ENCODE measurements around the gene INTS14.
"Not testable (repeated sequence)": the region's sequence is repeated elsewhere in the genome, so short reads cannot be mapped to it uniquely, and the experiment has no call there.

The INTS14 gene

GRCh38 chr15:65630760-65631159 is 19.8 kb upstream of the INTS14 start:
- DNase-seq: no peak

- no peak for DNase-seq
Measured at GRCh38 chr15:65629548-65629947, 18.6 kb upstream of the INTS14 start.

DNA sequence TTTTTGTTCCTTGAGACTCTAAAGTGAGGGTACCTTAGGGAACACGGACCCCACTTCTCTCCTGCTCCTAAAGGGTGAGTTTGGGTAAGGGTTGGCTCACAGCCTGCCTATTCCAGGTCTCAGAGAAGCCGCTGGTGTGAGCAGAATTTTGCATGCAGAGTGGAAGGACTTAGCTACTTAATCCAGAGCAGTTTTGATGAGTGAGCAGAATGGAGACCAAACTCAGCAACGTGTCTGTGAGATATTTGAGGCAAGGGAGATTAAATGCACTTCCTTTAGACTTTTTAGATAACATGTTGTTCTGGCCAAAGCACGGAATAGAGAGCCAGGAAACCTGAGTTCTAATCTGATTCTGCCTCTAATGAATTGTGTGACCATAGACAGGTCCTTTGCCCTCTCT is 15.9 kb upstream of the INTS14 start:
- DNase-seq: no peak

- no peak for DNase-seq
Measured at GRCh38 chr15:65623103-65623502, 12.2 kb upstream of the INTS14 start.

- no peak for DNase-seq
Measured at GRCh38 chr15:65621638-65622037, 10.7 kb upstream of the INTS14 start, which contains the start of gene SLC24A1. Gene SLC24A1, plus strand, starts transcription at chr15:65621938. Its CDS starts 2,143 bp downstream, at chr15:65624081.

GRCh38 chr15:65620833-65621232 is 9.9 kb upstream of the INTS14 start:
- DNase-seq: no peak

DNA sequence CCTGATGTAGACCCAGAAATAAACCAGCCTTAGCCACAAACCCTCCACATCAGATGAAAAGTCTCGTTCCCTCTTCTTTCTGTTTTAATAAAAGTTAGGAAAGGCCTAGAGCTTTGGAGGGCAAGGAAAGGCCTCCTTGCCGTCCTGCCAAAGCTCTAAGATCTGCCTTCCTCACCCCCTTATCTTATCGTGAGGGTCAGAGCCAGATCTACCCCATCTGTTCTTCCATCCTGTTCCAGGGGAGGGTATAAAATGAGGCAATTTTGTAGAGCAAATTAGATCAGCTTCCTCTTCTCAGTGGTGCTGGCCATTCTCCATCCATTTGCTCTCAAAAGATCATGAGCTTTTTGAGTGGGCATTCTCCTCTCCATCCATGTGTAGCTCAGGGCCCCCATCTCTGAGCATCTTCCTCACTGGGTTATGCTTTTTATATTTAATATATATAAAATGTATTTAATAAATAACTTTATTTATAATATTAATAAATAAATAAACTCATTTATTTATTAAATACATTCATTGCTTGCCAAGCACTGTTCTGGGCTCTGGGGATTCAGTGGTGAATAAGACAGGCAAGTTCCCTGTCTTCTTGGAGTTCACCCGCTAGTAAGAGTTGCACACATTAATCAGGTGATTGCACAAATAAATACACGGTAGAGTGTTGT is 8.8 kb upstream of the INTS14 start:
- no peak for DNase-seq

GRCh38 chr15:65618560-65619109 is 7.7 kb upstream of the INTS14 start:
- no peak for DNase-seq

GRCh38 chr15:65615887-65616286 is 5.0 kb upstream of the INTS14 start:
- not testable (repeated sequence) for DNase-seq

DNA sequence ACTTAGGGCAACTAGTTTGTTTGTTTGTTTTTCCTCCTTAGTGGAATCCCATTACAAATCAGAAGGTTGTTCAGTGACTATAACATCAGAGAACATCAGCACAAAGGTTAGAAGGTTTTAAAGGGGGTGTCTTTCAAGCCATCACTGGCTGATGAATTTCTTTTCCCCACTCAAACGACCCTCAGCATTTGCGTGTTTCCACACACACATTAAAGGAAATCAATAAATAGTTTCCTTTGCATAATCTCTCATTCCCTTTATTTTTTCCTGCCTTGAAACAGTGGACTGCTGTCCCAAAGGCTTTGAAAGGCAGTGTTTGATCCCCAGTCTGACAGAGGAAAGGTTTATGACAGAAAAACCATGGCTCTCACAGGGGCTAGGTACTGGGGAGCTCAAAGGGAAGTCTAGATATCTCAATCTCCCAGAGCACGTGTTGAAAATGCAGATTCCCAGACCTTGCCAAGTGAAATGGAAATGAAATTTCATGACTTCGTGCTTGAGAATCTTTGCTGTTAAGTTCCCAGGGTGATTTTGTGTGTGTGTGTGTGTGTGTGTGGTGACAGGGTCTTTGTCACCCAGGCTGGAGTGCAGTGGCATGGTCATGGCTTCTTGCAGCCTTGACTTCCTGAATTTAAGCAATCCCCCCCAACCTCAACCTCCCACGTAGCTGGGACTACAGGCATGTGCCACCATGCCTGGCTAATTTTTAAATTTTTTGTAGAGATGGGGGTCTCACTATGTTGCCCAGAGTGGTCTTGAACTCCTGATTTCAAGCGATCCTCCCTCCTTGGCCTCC is 2.2 kb upstream of the INTS14 start:
- no peak for DNase-seq

- no peak for DNase-seq
Measured at GRCh38 chr15:65612616-65612946, 1.6 kb upstream of the INTS14 start.

GRCh38 chr15:65611888-65612615 is 1.1 kb upstream of the INTS14 start:
- no peak for DNase-seq

- DNase-seq: no peak
Measured at GRCh38 chr15:65603559-65603958, 7.4 kb downstream of the INTS14 start.

- DNase-seq: no peak
Measured at GRCh38 chr15:65603134-65603533, 7.8 kb downstream of the INTS14 start.

- no peak for DNase-seq
Measured at GRCh38 chr15:65599677-65600076, 11.3 kb downstream of the INTS14 start.

- DNase-seq: no peak
Measured at GRCh38 chr15:65598468-65598867, 12.5 kb downstream of the INTS14 start.

DNA sequence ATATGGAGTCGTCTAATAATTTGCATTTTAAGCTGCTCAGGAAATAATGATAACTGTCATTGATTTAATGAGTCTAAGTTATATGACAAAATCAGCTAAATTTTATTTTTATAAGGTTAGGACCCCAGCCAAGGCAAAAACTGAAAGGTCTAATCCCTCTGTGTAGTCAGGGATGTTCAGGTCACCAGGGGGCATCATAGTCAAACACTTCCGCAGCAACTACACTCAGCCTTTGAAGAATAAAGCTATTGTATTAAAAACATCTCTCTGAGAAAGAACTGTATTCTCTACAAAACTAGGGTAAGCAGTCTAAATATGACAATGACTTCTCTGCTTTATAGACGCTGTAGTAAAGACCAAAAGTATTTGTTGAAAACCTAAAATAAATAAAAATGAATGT is 15.0 kb downstream of the INTS14 start:
- DNase-seq: no peak

GRCh38 chr15:65587094-65587493 is 23.8 kb downstream of the INTS14 start:
- no peak for DNase-seq

GRCh38 chr15:65584241-65584640 is 26.7 kb downstream of the INTS14 start:
- no peak for DNase-seq

GRCh38 chr15:65583701-65584100 is 27.2 kb downstream of the INTS14 start:
- DNase-seq: no peak

DNA sequence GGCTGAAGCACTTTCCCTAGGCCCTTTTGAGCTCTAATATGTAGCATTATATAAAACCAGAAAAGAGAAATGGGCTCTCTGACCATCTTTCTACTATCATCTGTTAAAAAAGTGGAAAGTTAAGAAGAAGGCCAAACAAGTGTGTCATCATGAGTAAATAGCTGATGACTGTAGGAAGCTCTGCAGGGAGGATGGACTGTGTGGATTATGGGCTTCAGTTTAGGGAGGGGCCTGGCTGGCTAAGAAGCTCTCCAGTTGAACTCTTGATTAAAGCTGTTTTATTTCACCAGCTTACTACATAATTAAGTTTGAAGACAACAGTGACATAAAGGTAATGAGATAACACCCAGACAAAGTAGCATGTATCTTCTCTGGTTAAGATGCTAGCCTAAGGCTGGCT is 30.6 kb downstream of the INTS14 start:
- DNase-seq: no peak

- DNase-seq: no peak
Measured at GRCh38 chr15:65579762-65580161, 31.2 kb downstream of the INTS14 start.

- no peak for DNase-seq
Measured at GRCh38 chr15:65578904-65579728, 31.8 kb downstream of the INTS14 start.
